OCI-M1 (cell line): ENCODE data around the gene APBA1.

ENCODE experiments used
- DNase-seq: peaks from one replicate; lab custom pipeline; 2025; lab: John Stamatoyannopoulos, UW

APBA1 gene

DNA sequence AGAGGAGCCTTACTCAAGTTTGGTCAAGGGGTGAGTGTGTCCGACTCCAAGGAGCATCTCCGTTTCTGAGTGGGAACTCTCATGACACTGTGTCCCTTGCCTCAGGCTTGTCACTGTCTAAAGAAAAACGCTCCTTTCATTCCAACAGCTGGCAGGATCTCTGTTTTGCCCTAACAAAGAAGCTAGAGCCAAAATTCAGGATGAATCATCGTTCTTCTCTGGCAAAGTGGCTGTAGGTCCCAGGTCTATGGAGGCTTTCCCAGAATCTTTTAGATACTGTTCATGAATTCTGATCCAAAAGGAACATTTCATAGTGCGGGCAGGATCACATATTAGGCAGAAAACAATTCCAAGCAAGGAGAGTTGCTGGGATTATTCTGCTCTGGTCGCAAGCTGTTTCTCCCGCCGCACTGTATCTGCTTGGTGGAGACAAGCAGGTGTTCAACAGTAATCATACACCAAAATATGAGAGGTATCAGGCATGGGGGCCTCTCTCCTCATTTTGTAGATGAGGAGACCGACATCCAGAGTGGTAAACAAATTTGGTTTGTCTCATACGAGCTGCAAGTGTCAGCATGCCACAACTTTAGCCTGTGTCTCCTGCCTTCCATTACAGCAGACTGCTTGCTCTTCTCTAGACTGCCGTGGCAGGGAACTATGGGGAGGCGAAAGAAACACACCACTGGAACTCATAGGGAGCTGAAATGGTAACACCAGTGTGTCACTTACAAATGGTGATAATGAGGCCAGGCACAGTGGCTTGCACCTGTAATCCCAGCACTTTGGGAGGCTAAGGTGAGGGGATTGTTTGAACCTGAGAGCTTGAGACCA, 274.6 kb downstream of the APBA1 start:
- no peak for DNase-seq

DNA sequence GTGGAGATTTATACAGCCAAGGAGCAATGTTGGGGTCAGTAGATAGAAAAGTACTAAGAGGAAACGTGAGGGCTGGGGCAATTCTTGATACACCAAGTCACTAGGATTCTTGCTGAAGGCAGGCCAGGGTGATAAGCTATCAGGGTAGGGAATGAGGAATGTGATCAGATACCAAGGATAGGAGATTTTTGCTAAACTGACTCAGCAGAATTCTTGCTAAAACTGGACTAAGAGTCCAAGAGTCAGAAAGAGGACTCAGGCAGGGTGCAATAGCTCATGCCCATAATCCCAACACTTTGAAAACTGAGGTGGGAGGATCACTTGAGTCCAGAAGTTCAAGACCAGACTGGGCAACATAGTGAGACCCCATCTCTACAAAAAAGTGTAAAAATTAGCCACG, 275.4 kb downstream of the APBA1 start:
- DNase-seq, result no peak

DNA sequence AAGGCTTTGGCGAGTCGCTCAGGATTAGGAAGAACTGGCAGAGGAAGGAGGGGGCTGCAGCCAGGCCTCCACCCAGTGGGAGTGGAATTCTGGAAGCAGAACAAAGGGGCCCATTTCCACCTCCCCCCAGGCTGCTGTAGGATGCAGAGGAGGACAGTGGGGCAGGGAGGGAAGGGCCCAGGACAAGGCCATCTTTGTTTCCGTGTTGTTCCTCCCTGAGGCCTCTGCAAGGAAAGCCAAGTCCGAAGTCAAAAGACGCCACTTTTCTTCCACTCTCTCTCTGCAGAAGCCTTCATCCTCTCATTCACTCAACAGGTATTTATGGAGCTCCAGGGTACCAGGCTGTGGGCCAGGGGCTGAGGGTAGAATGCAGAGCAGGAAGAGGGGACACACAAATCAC, 276.5 kb downstream of the APBA1 start:
- DNase-seq, result no peak

GRCh38 chr9:69393425-69393824, 278.7 kb downstream of the APBA1 start:
- no peak for DNase-seq

GRCh38 chr9:69392826-69393225, 279.3 kb downstream of the APBA1 start:
- DNase-seq, result no peak

DNA sequence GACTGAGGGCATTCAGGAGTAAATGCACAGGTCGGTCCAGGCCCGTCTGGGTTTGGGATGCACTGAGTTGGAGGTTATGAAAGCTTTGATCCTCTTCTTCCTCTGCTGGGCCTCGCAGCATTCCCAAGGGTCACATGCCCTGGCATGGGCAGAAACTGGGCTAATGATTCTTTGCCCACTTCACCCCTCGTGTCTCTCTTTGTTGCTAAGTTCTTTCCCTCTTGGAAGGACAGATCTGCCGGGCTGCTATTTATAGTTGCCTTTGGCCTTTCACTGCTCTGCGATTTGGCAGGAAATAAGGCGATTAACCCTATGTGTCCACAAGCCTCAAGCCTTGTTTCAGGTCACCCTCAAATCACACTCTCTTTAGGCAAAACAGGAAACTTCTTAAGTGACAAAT, 280.2 kb downstream of the APBA1 start:
- DNase-seq, result no peak

GRCh38 chr9:69391487-69391886, 280.7 kb downstream of the APBA1 start:
- no peak for DNase-seq

- DNase-seq, result no peak
These were observed 282.7 kb downstream of the APBA1 start for GRCh38 chr9:69389437-69389995.

- DNase-seq, result no peak
These were observed 283.6 kb downstream of the APBA1 start for GRCh38 chr9:69388596-69388995.

DNA sequence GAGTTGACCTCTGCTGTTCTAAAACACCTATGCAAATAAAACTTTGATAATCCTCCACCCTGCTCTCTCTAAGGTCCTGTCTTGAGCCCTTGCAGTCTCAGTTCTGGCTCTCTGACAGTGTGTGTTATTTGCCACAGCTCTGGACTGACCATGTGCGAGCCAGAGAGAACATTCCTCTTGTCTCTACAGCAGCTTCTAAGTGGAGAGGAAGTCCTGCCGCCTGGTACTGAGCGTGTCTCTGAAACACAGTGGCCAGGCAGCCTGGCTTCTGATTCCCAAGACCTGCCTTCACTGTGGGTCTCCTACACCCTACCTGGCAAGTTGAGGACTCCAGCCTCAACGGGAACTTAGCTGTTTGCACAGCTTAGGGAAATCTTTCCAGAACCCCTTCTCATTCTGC, 285.5 kb downstream of the APBA1 start:
- DNase-seq, result no peak

DNA sequence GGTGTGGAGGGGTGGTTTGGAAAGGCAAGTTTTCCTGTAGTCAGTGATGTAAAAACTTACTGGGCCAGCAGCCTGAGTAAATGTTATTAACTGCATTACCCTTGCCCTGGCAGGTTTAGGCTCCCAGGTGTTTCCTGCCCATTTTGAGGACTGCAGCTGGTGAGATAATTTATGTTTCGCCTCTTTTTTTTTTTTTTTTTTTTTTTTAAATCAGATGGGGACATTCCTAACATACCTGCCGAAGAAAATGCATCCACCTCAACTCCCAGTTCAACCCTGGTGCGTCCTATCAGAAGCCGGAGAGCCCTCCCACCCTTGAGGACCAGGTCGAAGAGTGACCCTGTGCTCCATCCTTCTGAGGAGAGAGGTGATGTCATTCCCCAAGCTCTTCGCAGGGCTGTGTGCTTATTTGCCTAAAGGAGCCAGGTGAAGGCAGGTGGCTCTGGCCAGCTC, 286.6 kb downstream of the APBA1 start:
- DNase-seq, result no peak

DNA sequence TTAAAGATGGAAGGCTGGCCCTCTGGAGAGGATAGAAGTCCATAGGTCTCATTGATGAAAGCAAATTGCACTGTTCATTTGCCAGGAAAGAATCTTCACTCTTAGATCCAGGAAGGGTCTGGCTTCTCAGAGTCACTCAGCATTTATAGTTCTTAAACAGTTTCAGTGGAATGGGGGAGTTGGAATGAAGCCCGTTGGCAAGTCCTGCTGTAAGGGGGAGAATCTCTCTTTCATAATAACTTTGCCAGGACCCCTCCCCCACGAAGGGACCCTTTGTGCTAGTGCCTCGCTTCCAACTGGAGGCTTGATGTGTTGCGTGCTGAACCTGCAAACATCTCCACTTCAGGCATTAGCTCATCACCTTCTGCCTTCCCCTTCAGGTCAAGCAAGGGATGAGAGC, 290.0 kb downstream of the APBA1 start:
- DNase-seq, result no peak

DNA sequence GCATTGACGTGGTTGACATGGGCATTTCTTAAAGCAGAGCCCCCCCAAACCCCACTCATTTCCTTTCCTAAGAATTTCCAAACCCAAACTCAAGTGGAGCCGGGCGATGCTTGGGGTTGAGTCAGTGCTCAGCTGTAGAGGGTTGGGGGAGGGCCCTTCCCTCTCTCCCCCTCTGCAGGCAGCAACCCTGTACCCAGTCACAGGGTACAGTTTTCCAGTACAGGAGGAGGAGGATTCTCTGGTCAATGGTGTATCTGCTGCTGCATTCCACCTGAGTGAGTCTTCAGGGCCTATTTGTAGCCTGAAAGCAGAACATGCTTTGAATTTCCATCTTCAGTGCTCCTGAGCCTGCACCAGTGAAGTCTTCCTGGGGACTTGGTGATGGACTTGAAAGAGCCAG, 291.4 kb downstream of the APBA1 start:
- DNase-seq, result no peak

DNA sequence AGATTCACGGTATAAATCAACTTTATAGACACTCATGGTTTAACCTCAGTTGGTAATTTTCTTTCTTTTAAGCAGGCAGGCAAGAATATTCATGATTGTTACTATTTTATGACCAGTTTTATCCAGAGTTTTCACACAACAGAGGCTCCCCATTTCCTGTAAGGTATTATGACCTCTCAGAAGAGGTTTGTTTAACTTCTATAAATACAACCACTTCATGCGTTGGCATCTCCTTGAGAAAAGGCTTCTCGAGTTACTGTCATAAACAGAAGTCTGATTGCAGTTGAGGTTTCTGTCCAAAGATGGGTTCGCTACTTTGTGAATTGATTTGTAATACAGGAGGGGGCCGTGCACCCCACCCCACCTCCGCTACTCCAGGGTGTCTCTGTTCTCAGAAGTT, 291.9 kb downstream of the APBA1 start:
- DNase-seq, result no peak

- DNase-seq, result no peak
These were observed 292.7 kb downstream of the APBA1 start for GRCh38 chr9:69379270-69379982.

DNA sequence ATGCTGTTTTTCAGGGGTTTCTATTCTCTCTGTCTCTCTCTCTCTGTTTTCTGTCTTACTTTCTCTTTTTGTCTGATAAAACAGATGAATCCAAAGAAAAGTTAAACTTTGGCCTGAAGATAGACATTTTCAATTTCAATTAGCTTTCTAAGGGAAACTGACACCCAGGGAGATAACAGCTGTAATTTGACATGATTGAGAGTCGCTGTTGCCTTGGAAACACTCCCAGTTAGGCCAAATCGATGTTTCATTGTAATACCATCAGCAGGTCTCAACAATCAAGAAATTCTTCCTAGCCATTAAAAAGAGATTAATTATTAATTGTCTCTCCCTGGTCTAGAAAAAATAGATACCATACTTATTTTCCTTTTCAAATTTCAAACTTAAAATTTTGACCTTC, 294.2 kb downstream of the APBA1 start:
- no peak for DNase-seq
